Measurements from ENCODE around the gene SNCB.

Gene SNCB

GRCh38 chr5:176637556-176637955, 7.2 kb upstream of the SNCB start:
- Histone ChIP-seq H3K4me3 (replicated peaks; ENCODE audit: insufficient read depth, low read length) (no peak overlapping the region), H3K27me3 (ENCODE audit: insufficient read depth, poor library complexity, severe bottlenecking) (peaks cover 21% of the 10 kb centered on the region), H3K27ac (replicated peaks) (no peak overlapping the region)
- no peak for DNase-seq (ENCODE audit: low read depth in 1 of 2, low spot score in 1 of 2)
- TF ChIP-seq REST (IDR thresholded peaks at IDR 0.05; ENCODE audit: insufficient replicate concordance, low read depth): no peak

GRCh38 chr5:176636426-176636825, 6.1 kb upstream of the SNCB start:
- TF ChIP-seq CTCF (IDR thresholded peaks at IDR 0.05; ENCODE audit: insufficient read depth, low read length) (no peak), REST (IDR thresholded peaks at IDR 0.05; ENCODE audit: insufficient replicate concordance, low read depth) (no peak), POLR2AphosphoS5 (IDR thresholded peaks at IDR 0.05; ENCODE audit: low read depth) (no peak), GABPA (IDR thresholded peaks at IDR 0.05; ENCODE audit: low read depth) (no peak), SPI1 (IDR thresholded peaks at IDR 0.05; ENCODE audit: borderline replicate concordance, low read depth) (no peak)
- no peak for DNase-seq (ENCODE audit: low read depth in 1 of 2, low spot score in 1 of 2)
- peaks cover 28% of the 10 kb centered on the region for H3K27me3 ChIP-seq (ENCODE audit: insufficient read depth, poor library complexity, severe bottlenecking)
- no peak overlapping the region for H3K27ac ChIP-seq (replicated peaks)
- H3K4me3 ChIP-seq (replicated peaks; ENCODE audit: insufficient read depth, low read length): no peak overlapping the region

GRCh38 chr5:176633598-176633997, 3.3 kb upstream of the SNCB start:
- Histone ChIP-seq H3K4me3 (replicated peaks; ENCODE audit: insufficient read depth, low read length) (no peak overlapping the region), H3K27me3 (ENCODE audit: insufficient read depth, poor library complexity, severe bottlenecking) (peaks cover 51% of the 10 kb centered on the region), H3K27ac (replicated peaks) (no peak overlapping the region)
- no peak for DNase-seq (ENCODE audit: low read depth in 1 of 2, low spot score in 1 of 2)
- TF ChIP-seq GABPA (IDR thresholded peaks at IDR 0.05; ENCODE audit: low read depth) (no peak), CTCF (IDR thresholded peaks at IDR 0.05; ENCODE audit: insufficient read depth, low read length) (no peak), REST (IDR thresholded peaks at IDR 0.05; ENCODE audit: insufficient replicate concordance, low read depth) (no peak), SPI1 (IDR thresholded peaks at IDR 0.05; ENCODE audit: borderline replicate concordance, low read depth) (no peak), POLR2AphosphoS5 (IDR thresholded peaks at IDR 0.05; ENCODE audit: low read depth) (no peak)

GRCh38 chr5:176632745-176633144, 2.4 kb upstream of the SNCB start:
- peaks cover 58% of the 10 kb centered on the region for H3K27me3 ChIP-seq (ENCODE audit: insufficient read depth, poor library complexity, severe bottlenecking)
- TF ChIP-seq GABPA (IDR thresholded peaks at IDR 0.05; ENCODE audit: low read depth) (no peak), SPI1 (IDR thresholded peaks at IDR 0.05; ENCODE audit: borderline replicate concordance, low read depth) (no peak), REST (IDR thresholded peaks at IDR 0.05; ENCODE audit: insufficient replicate concordance, low read depth) (no peak), POLR2AphosphoS5 (IDR thresholded peaks at IDR 0.05; ENCODE audit: low read depth) (no peak), CTCF (IDR thresholded peaks at IDR 0.05; ENCODE audit: insufficient read depth, low read length) (no peak)
- DNase-seq (ENCODE audit: low read depth in 1 of 2, low spot score in 1 of 2): no peak

More at GRCh38 chr5:176632745-176633144, 2.4 kb upstream of the SNCB start:
- H3K27ac ChIP-seq (replicated peaks): no peak overlapping the region
- H3K4me3 ChIP-seq (replicated peaks; ENCODE audit: insufficient read depth, low read length): no peak overlapping the region
